ENCODE results near the gene EMC10.

The EMC10 gene

GRCh38 chr19:50495020-50495531 is 18.8 kb downstream of the EMC10 start:
- DNase-seq (ENCODE audit: low read depth in 2 of 3, low spot score in 1 of 3): no peak

GRCh38 chr19:50496189-50497021 is 20.1 kb downstream of the EMC10 start:
- DNase-seq (ENCODE audit: low read depth in 2 of 3, low spot score in 1 of 3): no peak

GRCh38 chr19:50497022-50497405 is 20.7 kb downstream of the EMC10 start:
- no peak for DNase-seq (ENCODE audit: low read depth in 2 of 3, low spot score in 1 of 3)

GRCh38 chr19:50498219-50499056 is 22.1 kb downstream of the EMC10 start:
- no peak for DNase-seq (ENCODE audit: low read depth in 2 of 3, low spot score in 1 of 3)

GRCh38 chr19:50500060-50500752 is 23.9 kb downstream of the EMC10 start:
- DNase-seq (ENCODE audit: low read depth in 2 of 3, low spot score in 1 of 3): no peak

- DNase-seq (ENCODE audit: low read depth in 2 of 3, low spot score in 1 of 3): no peak
Observed at GRCh38 chr19:50500753-50501151, 24.4 kb downstream of the EMC10 start.

GRCh38 chr19:50501186-50501567 is 24.9 kb downstream of the EMC10 start:
- no peak for DNase-seq (ENCODE audit: low read depth in 2 of 3, low spot score in 1 of 3)

GRCh38 chr19:50501568-50502475 is 25.5 kb downstream of the EMC10 start:
- no peak for DNase-seq (ENCODE audit: low read depth in 2 of 3, low spot score in 1 of 3)

GRCh38 chr19:50505856-50506611 is 29.7 kb downstream of the EMC10 start:
- DNase-seq (ENCODE audit: low read depth in 2 of 3, low spot score in 1 of 3): no peak

GRCh38 chr19:50506700-50507099 is 30.4 kb downstream of the EMC10 start:
- no peak for DNase-seq (ENCODE audit: low read depth in 2 of 3, low spot score in 1 of 3)

GRCh38 chr19:50507376-50507775 is 31.1 kb downstream of the EMC10 start:
- DNase-seq (ENCODE audit: low read depth in 2 of 3, low spot score in 1 of 3): no peak

- no peak for DNase-seq (ENCODE audit: low read depth in 2 of 3, low spot score in 1 of 3)
Observed at GRCh38 chr19:50508843-50509190, 32.5 kb downstream of the EMC10 start.

- no peak for DNase-seq (ENCODE audit: low read depth in 2 of 3, low spot score in 1 of 3)
Observed at GRCh38 chr19:50509366-50509765, 33.1 kb downstream of the EMC10 start.

- no peak for DNase-seq (ENCODE audit: low read depth in 2 of 3, low spot score in 1 of 3)
Observed at GRCh38 chr19:50510121-50510670, 33.9 kb downstream of the EMC10 start.

GRCh38 chr19:50510700-50511068 is 34.4 kb downstream of the EMC10 start:
- no peak for DNase-seq (ENCODE audit: low read depth in 2 of 3, low spot score in 1 of 3)

GRCh38 chr19:50511069-50511822 is 34.9 kb downstream of the EMC10 start, which contains the start of gene JOSD2:
Gene JOSD2, minus strand, starts transcription at chr19:50511191. Its CDS starts 760 bp downstream, at chr19:50510431.
- DNase-seq (ENCODE audit: low read depth in 2 of 3, low spot score in 1 of 3): peak; percentile 93 to 95 (median 95)

- DNase-seq (ENCODE audit: low read depth in 2 of 3, low spot score in 1 of 3): no peak
Observed at GRCh38 chr19:50512112-50512998, 36.0 kb downstream of the EMC10 start.
